K562 (cell line): ENCODE measurements around the gene EEF1A2. TPM values are rescaled to one million over a fixed set of nuclear protein-coding genes. Genes with fewer than 3 reads are reported as not detected.

Experiments
- ATAC-seq: fragments of 200-7000 bp; cut with Tn5 transposase; 3 replicates; pipeline ENCODE4 v1.9.1; 2020; ENCODE audit warnings: moderate library complexity
- BruUV-seq: library from RNA; stranded (reverse); fragments of 400-500 nt; replicated peaks from 2 replicates; lab custom pipeline; 2021; lab: Mats Ljungman, UMichigan
- CTCF ChIA-PET: fragments of 300-600 bp; formaldehyde crosslinking; extraction: SDS; loops from one replicate; lab custom pipeline; 2021; ENCODE audit warnings: low intra/inter-chr PET ratio; lab: Yijun Ruan, JAX
- POLR2A ChIA-PET: fragments of 300-600, 350-650 bp; sonication (Branson Sonifier 250); formaldehyde crosslinking; extraction: SDS; loops from one replicate; lab custom pipeline; 2021; ENCODE audit warnings: antibody characterized with exemption, inconsistent platforms; lab: Yijun Ruan, JAX
- DNase-seq, 4 experiments: peaks; one replicate each; pipeline versions ENCODE4 v3.0.0 to v3.0.0-alpha.2; 2011 to 2018; ENCODE audit warnings: low spot score in 3 of 4, mixed read lengths in 3 of 4; ENCODE audit errors: extremely low read depth in 1 of 4
- FAIRE-seq: peaks from 2 replicates; lab custom pipeline; 2011; peaks lifted over from hg19 to GRCh38; lab: Jason Lieb, UNC
- H2AFZ ChIP-seq: 2 replicates; pipeline ENCODE4 v1.6.0; 2011; ENCODE audit warnings: low read depth, low read length, control low read depth, inconsistent platforms
- H3K27ac ChIP-seq: fragments of 200-600 bp; 3 replicates; pipeline ENCODE4 v1.8.0; 2011; ENCODE audit warnings: low read depth, mild to moderate bottlenecking, control low read depth, inconsistent platforms, low read length, moderate library complexity, mixed read lengths; ENCODE audit errors: extremely low read depth
- H3K27me3 ChIP-seq, 2 experiments: fragments of 300-600 bp in 1 of 2; 2 replicates in 1 of 2; 3 replicates in 1 of 2; pipeline versions ENCODE4 v1.6.0 to v1.8.0; 2011; ENCODE audit warnings: inconsistent platforms in 2 of 2, low read length in 2 of 2, mild to moderate bottlenecking in 1 of 2, mixed read lengths in 1 of 2, moderate library complexity in 1 of 2; ENCODE audit not compliant: control insufficient read depth in 2 of 2, insufficient read depth in 2 of 2
- H3K36me3 ChIP-seq: fragments of 300-600 bp; 3 replicates; pipeline ENCODE4 v1.8.0; 2011; ENCODE audit warnings: mild to moderate bottlenecking, low read length, inconsistent platforms; ENCODE audit not compliant: control insufficient read depth, insufficient read depth
- H3K4me1 ChIP-seq, 2 experiments: fragments of 200-600 bp in 1 of 2; replicated peaks in 1 of 2; 2 replicates in 1 of 2; 3 replicates in 1 of 2; pipeline versions ENCODE4 v1.5.1 to v1.8.0; 2011; ENCODE audit warnings: inconsistent platforms in 2 of 2, low read length in 2 of 2, mild to moderate bottlenecking in 1 of 2, mixed read lengths in 1 of 2, moderate library complexity in 1 of 2; ENCODE audit not compliant: control insufficient read depth in 2 of 2, insufficient read depth in 2 of 2
- H3K4me2 ChIP-seq: 2 replicates; pipeline ENCODE4 v1.6.1; 2011; ENCODE audit warnings: low read length, control low read depth, inconsistent platforms, mixed read lengths; ENCODE audit not compliant: insufficient read depth
- H3K4me3 ChIP-seq: fragments of 200-600 bp; sonication (generic), shearing (Covaris generic); 2 replicates; pipeline ENCODE4 v1.5.1; 2016; ENCODE audit warnings: control low read depth, inconsistent platforms
- H3K79me2 ChIP-seq: fragments of 200-600 bp; 3 replicates; pipeline ENCODE4 v1.8.0; 2011; ENCODE audit warnings: low read length, inconsistent platforms; ENCODE audit not compliant: control insufficient read depth, insufficient read depth
- H3K9ac ChIP-seq, 2 experiments: 2 replicates each; pipeline versions ENCODE4 v1.6.0 to v1.6.1; 2011; ENCODE audit warnings: low read depth in 2 of 2, low read length in 2 of 2, control low read depth in 1 of 2, inconsistent platforms in 1 of 2, mild to moderate bottlenecking in 1 of 2, mixed read lengths in 1 of 2; ENCODE audit not compliant: insufficient read depth in 1 of 2
- H3K9me1 ChIP-seq: one replicate; pipeline ENCODE4 v1.6.0; 2011; ENCODE audit warnings: inconsistent platforms, mild to moderate bottlenecking, low read length, moderate library complexity; ENCODE audit not compliant: control insufficient read depth, insufficient read depth
- H3K9me3 ChIP-seq: replicated peaks from 2 replicates; pipeline ENCODE4 v1.5.1; 2011; ENCODE audit warnings: low read depth, low read length, inconsistent platforms; ENCODE audit not compliant: control insufficient read depth, insufficient read depth
- H4K20me1 ChIP-seq: replicated peaks from 2 replicates; pipeline ENCODE4 v1.6.1; 2011; ENCODE audit warnings: low read length, inconsistent platforms, mixed read lengths; ENCODE audit not compliant: control insufficient read depth, insufficient read depth
- NCOA4 ChIP-seq: fragments of 450-650 bp; IDR thresholded peaks from 2 replicates; pipeline ENCODE4 v1.6.1; 2018; ENCODE audit warnings: mild to moderate bottlenecking; ENCODE audit not compliant: partially characterized antibody
- REST ChIP-seq, 2 experiments: fragments of 450-650 bp; formaldehyde crosslinking in 1 of 2; IDR thresholded peaks; 2 replicates each; pipeline versions ENCODE4 v1.4.0 to v1.6.1; 2014 to 2020; ENCODE audit warnings: mild to moderate bottlenecking in 2 of 2, borderline replicate concordance in 1 of 2, low read depth in 1 of 2
- WGBS: fragments of 100-300 bp; shearing (Covaris generic); methylation state at CpG from one replicate; pipeline ENCODE4 v1.1.6; 2016; ENCODE audit warnings: low coverage, mixed read lengths; ENCODE audit not compliant: insufficient coverage; ENCODE audit errors: missing lambda C conversion rate; 5-methylcytosine and 5-hydroxymethylcytosine counted together
- in situ Hi-C: fragments of 300-500 bp; cut with MboI; formaldehyde crosslinking; loops from 4 replicates; pipeline ENCODE4 v1.15.0; 2018; ENCODE audit warnings: inconsistent platforms, mixed read lengths
- intact Hi-C: fragments of 100-400 bp; cut with micrococcal nuclease; formaldehyde crosslinking; loops from 2 replicates; pipeline ENCODE4 v1.14.2; 2022
- polyA plus RNA-seq, 8 experiments: library from polyadenylated mRNA; depleted of rRNA in 4 of 8; stranded (reverse) in 5 of 8; unstranded in 3 of 8; fragments of >200 nt; fragmentation: Nextera tagmentation in 2 of 8; fragmentation: Illumina TruSeq in 1 of 8; extraction: Ambion mirVana in 2 of 8; extraction: Trizol in 1 of 8; gene quantifications; 2 replicates each; pipeline versions ENCODE4 v1.2.1 to v1.2.3, GENCODE V29; 2011 to 2014; ENCODE audit warnings: inconsistent platforms in 1 of 8, missing spikeins in 1 of 8
- total RNA-seq, 7 experiments: library from RNA; depleted of rRNA in 6 of 7; stranded (reverse); fragments of >200 nt in 6 of 7; fragmentation: Illumina TruSeq in 2 of 7; extraction: Trizol in 2 of 7; gene quantifications; 2 replicates each; pipeline versions ENCODE4 v1.2.1 to v1.2.3, GENCODE V29; 2011 to 2021; ENCODE audit warnings: low replicate concordance in 1 of 7

Gene EEF1A2
- total and polyA plus RNA-seq, 9 of the 15 experiments (the other 6 are each of a cell fraction or from before 2014, with no cell fraction given), result 0.04 to 29.6 (median 11.5) TPM

- ATAC-seq, result no peak
- Histone ChIP-seq H4K20me1 (peaks cover 18% of the 10 kb centered on the region), H3K27ac (no peak overlapping the region), H3K9me1 (no peaks in the 10 kb centered on the region)
- in situ Hi-C loops (no loop called here), intact Hi-C loops (no loop called here)
- WGBS, result 3% methylated on average over 16 of the region's 17 CpGs
- TF ChIP-seq REST (IDR thresholded peaks at IDR 0.05; ENCODE audit: borderline replicate concordance) (0 out of 2 replicates have a peak, but pooled peaks have one; percentile 5), REST (CRISPR knock-in tag; IDR thresholded peaks at IDR 0.05; ENCODE audit: low read depth) (no peak), NCOA4 (no peak)
- TF ChIP-seq, all 486 proteins: peak for 1
- no TSS peak for BruUV-seq
- ChIA-PET CTCF (no interaction called here), POLR2A (interaction anchor here (0.8 kb wide), 1 partner anchor 36 kb away, joined by 3 read pairs; no protein-coding TSS in a partner anchor)
- Histone ChIP-seq H3K9ac (no peak overlapping the region), H3K36me3 (no peaks in the 10 kb centered on the region), H3K4me2 (no peak overlapping the region), H3K4me3 (no peak overlapping the region), H2AFZ (no peak overlapping the region), H3K4me1 (peaks cover 0 to 49% of the 10 kb centered on the region in 2 experiments; a peak in 2 of 5 replicates), H3K27me3 (peaks cover 30 to 76% of the 10 kb centered on the region in 2 experiments; a peak in 4 of 5 replicates), H3K79me2 (no peaks in the 10 kb centered on the region), H3K9me3 (no peaks in the 10 kb centered on the region)
- FAIRE-seq, result no peak
- DNase-seq, result no peak
These were observed 41.1 kb downstream of the EEF1A2 start for GRCh38 chr20:63457737-63458136.
